ENCODE measurements around the gene TARP.
"Not testable (repeated sequence)": the region's sequence is repeated elsewhere in the genome, so short reads cannot be mapped to it uniquely, and the experiment has no call there.

The TARP gene

GRCh38 chr7:38303866-38304265 lies 30.4 kb upstream of the TARP start:
- no peak for DNase-seq
- ATAC-seq, result no peak
- intact Hi-C loops (cut with DNase I, micrococcal nuclease), result no loop called here

GRCh38 chr7:38300175-38300574 lies 26.7 kb upstream of the TARP start:
- ATAC-seq (no peak), DNase-seq (no peak)
- intact Hi-C loops (cut with DNase I, micrococcal nuclease), result no loop called here

GRCh38 chr7:38299275-38299931 lies 26.0 kb upstream of the TARP start:
- intact Hi-C loops (cut with DNase I, micrococcal nuclease), result no loop called here
- ATAC-seq (no peak), DNase-seq (no peak)

GRCh38 chr7:38296059-38296857 lies 22.8 kb upstream of the TARP start:
- ATAC-seq (no peak), DNase-seq (no peak)
- intact Hi-C loops (cut with DNase I, micrococcal nuclease), result no loop called here

- no peak for DNase-seq
- intact Hi-C loops (cut with DNase I, micrococcal nuclease), result no loop called here
- no peak for ATAC-seq
Observed at GRCh38 chr7:38294926-38295325, 21.5 kb upstream of the TARP start.

- no peak for ATAC-seq
- no peak for DNase-seq
- intact Hi-C loops (cut with DNase I, micrococcal nuclease), result no loop called here
Observed at GRCh38 chr7:38292442-38292841, 19.0 kb upstream of the TARP start.

- DNase-seq, result no peak
- ATAC-seq, result no peak
- intact Hi-C loops (cut with DNase I, micrococcal nuclease), result no loop called here
Observed at GRCh38 chr7:38291650-38292049, 18.2 kb upstream of the TARP start.

GRCh38 chr7:38291117-38291647 lies 17.7 kb upstream of the TARP start:
- no peak for ATAC-seq
- intact Hi-C loops (cut with DNase I, micrococcal nuclease), result no loop called here
- no peak for DNase-seq

GRCh38 chr7:38284553-38284952 lies 11.1 kb upstream of the TARP start:
- intact Hi-C loops (cut with DNase I, micrococcal nuclease), result no loop called here
- no peak for ATAC-seq

GRCh38 chr7:38283809-38284208 lies 10.4 kb upstream of the TARP start:
- intact Hi-C loops (cut with DNase I, micrococcal nuclease), result no loop called here
- ATAC-seq (no peak), DNase-seq (no peak)

More at GRCh38 chr7:38284553-38284952, 11.1 kb upstream of the TARP start:
- DNase-seq, result no peak

- ATAC-seq (no peak), DNase-seq (no peak)
- intact Hi-C loops (cut with DNase I, micrococcal nuclease), result no loop called here
Observed at GRCh38 chr7:38283107-38283506, 9.7 kb upstream of the TARP start.

GRCh38 chr7:38282081-38282480 lies 8.6 kb upstream of the TARP start:
- intact Hi-C loops (cut with DNase I, micrococcal nuclease), result no loop called here
- DNase-seq, result no peak
- no peak for ATAC-seq

- ATAC-seq, result no peak
- intact Hi-C loops (cut with DNase I, micrococcal nuclease), result no loop called here
- DNase-seq, result no peak
Observed at GRCh38 chr7:38281266-38281665, 7.8 kb upstream of the TARP start.

GRCh38 chr7:38280707-38281106 lies 7.3 kb upstream of the TARP start:
- intact Hi-C loops (cut with DNase I, micrococcal nuclease), result no loop called here
- no peak for ATAC-seq

GRCh38 chr7:38280000-38280399 lies 6.6 kb upstream of the TARP start:
- DNase-seq (no peak), ATAC-seq (no peak)
- intact Hi-C loops (cut with DNase I, micrococcal nuclease), result no loop called here

More at GRCh38 chr7:38280707-38281106, 7.3 kb upstream of the TARP start:
- no peak for DNase-seq

GRCh38 chr7:38276096-38276877 lies 2.9 kb upstream of the TARP start:
- intact Hi-C loops (cut with DNase I, micrococcal nuclease), result no loop called here
- ATAC-seq, result no peak
- no peak for DNase-seq

GRCh38 chr7:38274927-38275620 lies 1.6 kb upstream of the TARP start:
- ATAC-seq (no peak), DNase-seq (no peak)
- intact Hi-C loops (cut with DNase I, micrococcal nuclease), result no loop called here

GRCh38 chr7:38274486-38274885 lies 1.1 kb upstream of the TARP start:
- intact Hi-C loops (cut with DNase I, micrococcal nuclease), result no loop called here
- ATAC-seq (no peak), DNase-seq (no peak)

GRCh38 chr7:38270405-38270804 lies 3.0 kb downstream of the TARP start:
- intact Hi-C loops (cut with DNase I, micrococcal nuclease); DNase-seq; ATAC-seq: not testable (repeated sequence)
